Hepatocyte (in vitro differentiated cells): Measurements from ENCODE around the gene AGAP3. TPM values are rescaled to one million over a fixed set of nuclear protein-coding genes. Genes with fewer than 3 reads are reported as not detected.

Experiments used
- DNase-seq: peaks from one replicate; pipeline ENCODE4 v3.0.0-alpha.2; 2016; ENCODE audit warnings: low spot score
- H2AFZ ChIP-seq: fragments of 200-600 bp; sonication (generic); 2 replicates; pipeline ENCODE4 v1.6.0; 2016; ENCODE audit warnings: antibody characterized with exemption, mild to moderate bottlenecking
- H3K27ac ChIP-seq: fragments of 200-600 bp; sonication (generic); 2 replicates; pipeline ENCODE4 v1.5.1; 2016; ENCODE audit warnings: mild to moderate bottlenecking
- H3K27me3 ChIP-seq: fragments of 200-600 bp; sonication (generic); 2 replicates; pipeline ENCODE4 v1.6.1; 2016
- H3K36me3 ChIP-seq: fragments of 200-600 bp; sonication (generic); replicated peaks from 2 replicates; pipeline ENCODE4 v1.5.1; 2016; ENCODE audit warnings: low read depth; ENCODE audit not compliant: insufficient read depth
- H3K4me1 ChIP-seq: fragments of 200-600 bp; sonication (generic); 2 replicates; pipeline ENCODE4 v1.5.1; 2016; ENCODE audit warnings: mild to moderate bottlenecking, moderate library complexity; ENCODE audit not compliant: insufficient read depth
- H3K4me2 ChIP-seq: fragments of 200-600 bp; sonication (generic); 2 replicates; pipeline ENCODE4 v1.6.0; 2016
- H3K4me3 ChIP-seq: fragments of 200-600 bp; sonication (generic); 2 replicates; pipeline ENCODE4 v1.5.1; 2016; ENCODE audit warnings: mild to moderate bottlenecking
- H3K79me2 ChIP-seq: fragments of 200-600 bp; sonication (generic); 2 replicates; pipeline ENCODE4 v1.6.0; 2017; ENCODE audit warnings: mild to moderate bottlenecking
- H3K9me2 ChIP-seq: fragments of 200-600 bp; sonication (generic); replicated peaks from 2 replicates; pipeline ENCODE4 v1.6.0; 2017; ENCODE audit warnings: mild to moderate bottlenecking; ENCODE audit not compliant: insufficient read depth
- H3K9me3 ChIP-seq: fragments of 200-600 bp; sonication (generic); 2 replicates; pipeline ENCODE4 v1.5.1; 2016; ENCODE audit warnings: low read depth, mild to moderate bottlenecking
- H4K20me1 ChIP-seq: fragments of 200-600 bp; sonication (generic); 2 replicates; pipeline ENCODE4 v1.6.0; 2016; ENCODE audit warnings: mild to moderate bottlenecking; ENCODE audit not compliant: insufficient read depth, poor library complexity, severe bottlenecking
- EZH2 ChIP-seq: fragments of 200-600 bp; sonication (generic); IDR thresholded peaks from 2 replicates; pipeline ENCODE4 v1.6.1; 2016; ENCODE audit warnings: antibody characterized with exemption, mild to moderate bottlenecking, borderline replicate concordance
- EZH2phosphoT487 ChIP-seq: fragments of 200-600 bp; sonication (generic); IDR thresholded peaks from one replicate; pipeline ENCODE4 v1.6.1; 2018; ENCODE audit warnings: antibody characterized with exemption, mild to moderate bottlenecking, low read depth, moderate library complexity; ENCODE audit not compliant: unreplicated experiment, severe bottlenecking
- WGBS: methylation state at CpG from one replicate; pipeline ENCODE4 v1.1.6; 2016; ENCODE audit warnings: low lambda C conversion rate; ENCODE audit errors: missing lambda C conversion rate; 5-methylcytosine and 5-hydroxymethylcytosine counted together
- polyA plus RNA-seq: library from polyadenylated mRNA; unstranded; fragments of >200 nt; fragmentation: Nextera tagmentation; extraction: Ambion mirVana; gene quantifications from 2 replicates; pipeline ENCODE4 v1.2.1, GENCODE V29; 2016
- total RNA-seq: library from RNA; depleted of rRNA; stranded (reverse); fragments of >200 nt; gene quantifications from 2 replicates; pipeline ENCODE4 v1.2.3, GENCODE V29; 2014
- TF ChIP-seq, protein P1 (sequence below): fragments of 200-600 bp; sonication (generic); IDR thresholded peaks from 2 replicates; pipeline ENCODE4 v1.5.1; 2016; ENCODE audit warnings: antibody characterized with exemption, mild to moderate bottlenecking; ENCODE audit not compliant: poor library complexity

AGAP3 gene
- total and polyA plus RNA-seq, 2 experiments from 2014 or later = 44.0 to 56.7 TPM

DNA sequence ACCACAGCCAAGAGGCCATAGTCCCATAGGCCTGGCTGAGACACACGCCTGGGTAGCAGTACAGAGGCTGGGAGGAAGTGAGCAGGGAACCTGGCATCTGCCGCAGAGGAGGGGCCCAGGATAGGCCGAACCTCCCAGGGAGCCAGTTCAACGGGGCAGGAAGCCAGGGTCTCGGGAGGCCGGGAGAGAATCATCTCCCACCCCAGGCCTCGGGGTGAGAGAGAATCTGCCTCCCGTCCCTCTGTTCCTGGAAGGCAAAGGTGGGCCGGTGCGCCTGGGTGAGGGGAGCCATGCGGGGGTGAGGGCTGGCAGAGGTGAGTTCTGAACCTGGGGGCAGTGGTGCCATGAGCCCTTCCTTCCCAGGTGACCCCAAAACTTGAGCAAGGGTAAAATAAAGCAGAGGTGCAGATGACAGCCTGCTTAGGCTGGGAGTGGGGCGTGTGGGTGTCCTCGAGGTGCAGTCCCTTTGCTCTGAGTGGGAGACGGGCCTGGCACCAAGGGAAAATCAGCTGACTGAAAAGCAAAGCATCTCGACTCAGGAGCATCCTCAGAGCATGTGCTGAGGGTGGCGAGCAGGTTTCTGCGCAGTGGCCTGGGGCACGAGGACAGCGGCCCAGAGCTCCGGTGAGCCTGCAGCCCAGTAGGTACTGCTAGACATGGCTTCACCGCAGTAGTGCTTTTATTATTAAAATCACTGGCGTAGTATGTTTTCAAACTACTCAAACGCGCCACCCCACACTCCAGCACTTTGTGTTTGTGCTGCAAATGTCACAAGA is 15.5 kb downstream of the AGAP3 start:
- WGBS = 94% methylated on average over 24 of the region's 24 CpGs
- TF ChIP-seq EZH2phosphoT487 = no peak
- TF ChIP-seq, protein P1, sequence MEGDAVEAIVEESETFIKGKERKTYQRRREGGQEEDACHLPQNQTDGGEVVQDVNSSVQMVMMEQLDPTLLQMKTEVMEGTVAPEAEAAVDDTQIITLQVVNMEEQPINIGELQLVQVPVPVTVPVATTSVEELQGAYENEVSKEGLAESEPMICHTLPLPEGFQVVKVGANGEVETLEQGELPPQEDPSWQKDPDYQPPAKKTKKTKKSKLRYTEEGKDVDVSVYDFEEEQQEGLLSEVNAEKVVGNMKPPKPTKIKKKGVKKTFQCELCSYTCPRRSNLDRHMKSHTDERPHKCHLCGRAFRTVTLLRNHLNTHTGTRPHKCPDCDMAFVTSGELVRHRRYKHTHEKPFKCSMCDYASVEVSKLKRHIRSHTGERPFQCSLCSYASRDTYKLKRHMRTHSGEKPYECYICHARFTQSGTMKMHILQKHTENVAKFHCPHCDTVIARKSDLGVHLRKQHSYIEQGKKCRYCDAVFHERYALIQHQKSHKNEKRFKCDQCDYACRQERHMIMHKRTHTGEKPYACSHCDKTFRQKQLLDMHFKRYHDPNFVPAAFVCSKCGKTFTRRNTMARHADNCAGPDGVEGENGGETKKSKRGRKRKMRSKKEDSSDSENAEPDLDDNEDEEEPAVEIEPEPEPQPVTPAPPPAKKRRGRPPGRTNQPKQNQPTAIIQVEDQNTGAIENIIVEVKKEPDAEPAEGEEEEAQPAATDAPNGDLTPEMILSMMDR = no peak
- no peak for TF ChIP-seq EZH2
- Histone ChIP-seq H3K4me3 (no peak overlapping the region), H3K79me2 (peaks cover 89% of the 10 kb centered on the region), H3K27me3 (no peaks in the 10 kb centered on the region), H3K4me2 (no peak overlapping the region), H3K27ac (no peak overlapping the region), H3K9me2 (no peaks in the 10 kb centered on the region), H3K4me1 (no peaks in the 10 kb centered on the region), H3K36me3 (no peaks in the 10 kb centered on the region), H4K20me1 (peaks cover 75% of the 10 kb centered on the region), H3K9me3 (no peaks in the 10 kb centered on the region), H2AFZ (no peak overlapping the region)
- no peak for DNase-seq

DNA sequence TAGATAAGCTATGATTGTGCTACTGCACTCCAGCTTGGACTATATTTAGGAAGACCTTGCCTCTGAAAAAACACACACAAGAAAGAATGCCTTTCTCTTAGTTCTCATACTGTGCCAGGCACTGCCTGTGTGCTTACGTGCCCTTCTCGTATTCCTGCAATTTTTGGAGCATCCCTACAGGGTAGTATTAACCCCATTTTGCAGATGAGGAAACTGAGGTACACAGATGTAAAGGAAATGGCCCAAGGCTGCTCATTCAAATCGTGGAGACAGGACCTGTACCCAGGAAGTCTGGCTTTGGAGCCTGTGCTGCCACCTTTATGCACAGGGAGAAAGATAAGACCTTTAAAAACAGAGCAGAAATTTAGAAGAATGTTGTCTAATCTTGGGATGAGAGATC is 16.7 kb downstream of the AGAP3 start:
- Histone ChIP-seq H3K27me3 (no peaks in the 10 kb centered on the region), H4K20me1 (peaks cover 69% of the 10 kb centered on the region), H3K36me3 (no peaks in the 10 kb centered on the region), H3K27ac (no peak overlapping the region), H3K9me2 (no peaks in the 10 kb centered on the region), H2AFZ (no peak overlapping the region), H3K4me1 (no peaks in the 10 kb centered on the region), H3K79me2 (peaks cover 82% of the 10 kb centered on the region), H3K4me3 (no peak overlapping the region), H3K9me3 (no peaks in the 10 kb centered on the region), H3K4me2 (no peak overlapping the region)
- TF ChIP-seq EZH2phosphoT487 = no peak
- no peak for TF ChIP-seq EZH2
- TF ChIP-seq, protein P1 = no peak
- no peak for DNase-seq
- 88% methylated on average over 3 of the region's 3 CpGs for WGBS

DNA sequence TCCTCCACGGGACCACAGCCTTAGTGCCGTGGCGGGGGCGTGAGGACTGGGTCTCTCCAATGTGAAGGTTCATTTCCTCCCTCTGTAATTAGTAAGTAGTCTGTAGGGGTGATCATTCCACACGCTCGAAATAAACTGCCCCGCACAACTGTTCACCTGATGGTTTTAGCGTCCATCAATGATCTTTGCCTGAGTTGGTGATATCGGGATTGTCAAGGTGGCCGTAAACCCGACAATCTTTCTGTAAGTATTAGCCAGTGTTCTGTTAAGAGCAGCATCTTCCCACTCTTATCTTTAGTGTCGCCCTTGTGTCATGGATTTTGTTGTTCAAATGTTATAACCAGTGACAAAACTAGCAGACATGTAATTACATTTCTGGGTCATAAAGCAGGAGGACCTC is 17.7 kb downstream of the AGAP3 start:
- DNase-seq = no peak
- Histone ChIP-seq H3K27me3 (no peaks in the 10 kb centered on the region), H3K9me3 (no peaks in the 10 kb centered on the region), H3K4me3 (no peak overlapping the region), H3K4me1 (no peaks in the 10 kb centered on the region), H3K27ac (no peak overlapping the region), H3K9me2 (no peaks in the 10 kb centered on the region), H4K20me1 (peaks cover 65% of the 10 kb centered on the region), H2AFZ (no peak overlapping the region), H3K4me2 (no peak overlapping the region), H3K36me3 (no peaks in the 10 kb centered on the region), H3K79me2 (peaks cover 82% of the 10 kb centered on the region)
- TF ChIP-seq EZH2 (no peak), EZH2phosphoT487 (no peak)
- TF ChIP-seq, protein P1 = no peak
- 81% methylated on average over 12 of the region's 12 CpGs for WGBS
